Ovary (tissue), 3 donors: ENCODE data around the gene GNG12.

Experiments
- POLR2A ChIP-seq: fragments of 450-650 bp; IDR thresholded peaks from one replicate; pipeline ENCODE4 v1.6.1; 2017; ENCODE audit warnings: antibody characterized with exemption, mild to moderate bottlenecking, moderate library complexity
- TF ChIP-seq, protein P1 (sequence below), 3 donors: fragments of 450-650 bp in 2 of 3; fragments of 200-600 bp in 1 of 3; IDR thresholded peaks; one replicate each; pipeline versions ENCODE4 v1.5.1 to v1.8.0; 2016 to 2022; ENCODE audit warnings: antibody characterized with exemption in 3 of 3, mild to moderate bottlenecking in 1 of 3
- donor health status: DM: no; HTN: no; CAD: no.

DNA sequence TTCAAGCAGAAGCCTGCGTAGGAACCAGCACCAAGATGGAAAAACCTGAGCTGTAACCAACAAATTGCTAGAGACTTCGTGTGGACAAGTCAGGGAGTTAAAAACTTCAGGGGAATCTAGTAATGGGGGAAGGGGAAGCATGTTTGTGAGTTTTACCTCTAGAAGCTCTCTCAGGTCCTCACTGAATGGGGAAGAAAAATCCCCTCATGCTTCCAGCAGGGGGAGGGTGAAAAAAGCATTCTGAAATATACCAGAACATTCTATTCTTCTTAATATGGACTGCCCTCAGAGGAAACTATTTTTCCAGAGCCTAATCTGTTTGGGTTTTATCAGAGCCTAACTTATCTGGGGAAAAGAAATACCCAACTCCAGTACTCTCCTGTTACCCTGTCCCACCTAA is 28.6 kb downstream of the GNG12 start:
- TF ChIP-seq, protein P1, sequence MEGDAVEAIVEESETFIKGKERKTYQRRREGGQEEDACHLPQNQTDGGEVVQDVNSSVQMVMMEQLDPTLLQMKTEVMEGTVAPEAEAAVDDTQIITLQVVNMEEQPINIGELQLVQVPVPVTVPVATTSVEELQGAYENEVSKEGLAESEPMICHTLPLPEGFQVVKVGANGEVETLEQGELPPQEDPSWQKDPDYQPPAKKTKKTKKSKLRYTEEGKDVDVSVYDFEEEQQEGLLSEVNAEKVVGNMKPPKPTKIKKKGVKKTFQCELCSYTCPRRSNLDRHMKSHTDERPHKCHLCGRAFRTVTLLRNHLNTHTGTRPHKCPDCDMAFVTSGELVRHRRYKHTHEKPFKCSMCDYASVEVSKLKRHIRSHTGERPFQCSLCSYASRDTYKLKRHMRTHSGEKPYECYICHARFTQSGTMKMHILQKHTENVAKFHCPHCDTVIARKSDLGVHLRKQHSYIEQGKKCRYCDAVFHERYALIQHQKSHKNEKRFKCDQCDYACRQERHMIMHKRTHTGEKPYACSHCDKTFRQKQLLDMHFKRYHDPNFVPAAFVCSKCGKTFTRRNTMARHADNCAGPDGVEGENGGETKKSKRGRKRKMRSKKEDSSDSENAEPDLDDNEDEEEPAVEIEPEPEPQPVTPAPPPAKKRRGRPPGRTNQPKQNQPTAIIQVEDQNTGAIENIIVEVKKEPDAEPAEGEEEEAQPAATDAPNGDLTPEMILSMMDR (IDR thresholded peaks at IDR 0.05) = no peak
- TF ChIP-seq POLR2A = no peak
